Fibroblast of skin of scalp (primary cell): ENCODE data around the gene GABPA.

Source experiments
- DNase-seq: peaks from one replicate; pipeline ENCODE4 v3.0.0-alpha.2; 2013

The GABPA gene

GRCh38 chr21:25813917-25814316 is 79.1 kb downstream of the GABPA start:
- DNase-seq = no peak

- DNase-seq = no peak
Measured at GRCh38 chr21:25818121-25818520, 83.3 kb downstream of the GABPA start.

- DNase-seq = no peak
Measured at GRCh38 chr21:25818551-25818950, 83.8 kb downstream of the GABPA start.
